ENCODE measurements around the gene LRRC10B.

GRCh38 chr11:61528114-61528513 is 19.6 kb downstream of the LRRC10B start:
- TF ChIP-seq CTCF (IDR thresholded peaks at IDR 0.05; ENCODE audit: low read length) (no peak), EZH2 (IDR thresholded peaks at IDR 0.05; ENCODE audit: borderline replicate concordance, low read length) (no peak)
